GM18498 (cell line): Measurements from ENCODE around the gene OCEL1.
"Not testable (repeated sequence)": the region's sequence is repeated elsewhere in the genome, so short reads cannot be mapped to it uniquely, and the experiment has no call there.

ENCODE experiments used
- ATAC-seq: cut with Tn5 transposase; IDR thresholded peaks from one replicate; pipeline ENCODE4 v1.9.1; 2021; ENCODE audit warnings: mild to moderate bottlenecking, moderate library complexity; ENCODE audit not compliant: unreplicated experiment

OCEL1 gene, protein sequence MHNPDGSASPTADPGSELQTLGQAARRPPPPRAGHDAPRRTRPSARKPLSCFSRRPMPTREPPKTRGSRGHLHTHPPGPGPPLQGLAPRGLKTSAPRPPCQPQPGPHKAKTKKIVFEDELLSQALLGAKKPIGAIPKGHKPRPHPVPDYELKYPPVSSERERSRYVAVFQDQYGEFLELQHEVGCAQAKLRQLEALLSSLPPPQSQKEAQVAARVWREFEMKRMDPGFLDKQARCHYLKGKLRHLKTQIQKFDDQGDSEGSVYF

DNA sequence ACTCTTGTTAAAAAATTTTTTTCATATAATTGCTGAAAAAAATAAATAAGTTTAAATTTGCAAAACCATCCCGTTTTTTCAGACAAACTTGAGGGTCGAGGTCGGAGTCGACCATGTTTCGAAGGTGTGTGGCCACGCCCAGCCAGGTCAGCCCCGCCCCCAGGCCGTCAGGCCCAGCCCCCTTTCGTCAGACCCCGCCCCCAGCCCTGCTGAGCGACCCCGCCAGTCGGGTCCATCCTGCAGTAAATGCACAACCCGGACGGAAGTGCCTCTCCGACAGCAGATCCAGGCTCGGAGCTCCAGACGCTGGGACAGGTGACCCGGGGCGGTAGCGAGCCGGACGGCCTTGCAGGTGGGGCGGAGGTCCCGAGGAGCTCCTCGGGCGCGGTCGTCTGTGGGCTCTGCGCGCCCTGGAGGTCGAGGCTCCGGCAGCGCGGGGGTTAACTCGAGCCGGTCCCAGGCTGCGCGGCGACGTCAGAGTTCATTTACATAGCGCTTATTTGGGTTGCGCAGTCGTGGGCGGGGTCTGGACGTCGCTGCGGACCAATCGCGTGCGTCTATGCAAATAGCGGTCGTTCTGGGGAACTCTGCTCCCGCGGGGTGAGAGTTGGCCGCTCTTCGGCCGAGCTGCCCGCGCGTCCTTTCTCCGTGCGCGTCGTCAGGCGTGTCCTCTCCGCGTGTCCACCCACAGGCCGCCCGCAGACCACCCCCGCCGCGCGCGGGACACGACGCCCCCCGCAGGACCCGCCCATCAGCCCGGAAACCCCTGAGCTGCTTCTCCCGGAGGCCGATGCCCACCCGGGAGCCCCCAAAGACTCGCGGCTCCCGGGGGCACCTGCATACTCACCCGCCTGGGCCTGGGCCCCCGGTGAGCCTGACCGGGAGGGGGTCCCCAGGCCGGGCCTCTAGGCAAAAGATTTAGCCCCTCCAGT, at the start of gene OCEL1:
Gene OCEL1 (plus strand): TSS at position 225 of the 932 bp plus-strand sequence. CDS start 22 bp downstream, at position 247.
- ATAC-seq, result peak; percentile 96

DNA sequence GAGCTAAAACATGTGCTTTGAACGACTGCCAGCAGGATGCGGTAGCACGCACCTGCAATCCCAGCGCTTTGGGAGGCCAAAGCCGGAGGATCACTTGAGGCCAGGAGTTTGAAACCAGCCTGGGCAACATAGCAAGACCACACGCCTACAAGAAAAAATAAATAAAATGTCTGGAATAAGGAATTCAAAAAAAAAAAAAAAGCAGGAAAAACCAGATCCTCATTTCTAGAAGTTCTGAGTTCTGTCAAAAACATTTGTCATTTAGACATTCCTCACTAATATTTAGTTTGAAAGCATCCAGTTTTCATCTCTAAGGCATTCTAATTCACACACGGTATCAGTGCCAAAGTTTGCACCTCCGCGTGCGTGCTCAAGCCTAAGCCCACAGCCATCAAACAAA, 47.7 kb upstream of the OCEL1 start:
- ATAC-seq, result no peak

DNA sequence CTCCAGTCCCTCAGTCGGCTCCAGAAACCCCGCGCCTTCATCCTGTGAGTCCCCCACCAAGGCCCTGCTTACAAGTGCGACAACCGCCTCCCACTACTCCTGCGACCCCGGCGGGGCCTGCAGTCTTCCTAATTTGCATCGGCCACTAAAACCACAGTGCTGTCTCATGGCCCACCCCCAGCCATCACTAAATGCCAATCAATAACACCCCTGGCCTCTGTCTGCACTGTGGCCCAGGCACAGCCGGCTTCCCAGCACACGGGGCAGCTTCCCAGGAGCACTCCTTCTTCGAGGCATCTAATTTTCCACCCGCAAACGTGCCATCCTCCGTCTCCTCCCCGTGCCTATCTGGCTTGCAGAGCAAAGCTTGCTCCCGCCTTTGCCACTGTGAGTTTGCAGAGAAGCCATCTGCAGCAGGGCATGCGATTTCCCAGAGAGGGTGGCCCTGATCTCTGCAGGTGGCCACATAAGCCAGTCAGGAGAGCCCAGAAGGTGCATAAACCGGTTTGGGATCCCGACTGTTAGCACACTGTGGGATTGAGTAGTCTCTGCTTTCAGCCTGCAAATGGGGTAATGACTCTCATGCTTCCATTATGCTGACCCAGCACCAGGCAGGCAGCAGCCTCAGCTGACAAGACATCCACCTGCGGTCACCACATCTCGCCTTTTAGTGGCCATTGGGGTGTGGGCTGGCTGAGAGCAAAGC, 44.9 kb upstream of the OCEL1 start:
- no peak for ATAC-seq

DNA sequence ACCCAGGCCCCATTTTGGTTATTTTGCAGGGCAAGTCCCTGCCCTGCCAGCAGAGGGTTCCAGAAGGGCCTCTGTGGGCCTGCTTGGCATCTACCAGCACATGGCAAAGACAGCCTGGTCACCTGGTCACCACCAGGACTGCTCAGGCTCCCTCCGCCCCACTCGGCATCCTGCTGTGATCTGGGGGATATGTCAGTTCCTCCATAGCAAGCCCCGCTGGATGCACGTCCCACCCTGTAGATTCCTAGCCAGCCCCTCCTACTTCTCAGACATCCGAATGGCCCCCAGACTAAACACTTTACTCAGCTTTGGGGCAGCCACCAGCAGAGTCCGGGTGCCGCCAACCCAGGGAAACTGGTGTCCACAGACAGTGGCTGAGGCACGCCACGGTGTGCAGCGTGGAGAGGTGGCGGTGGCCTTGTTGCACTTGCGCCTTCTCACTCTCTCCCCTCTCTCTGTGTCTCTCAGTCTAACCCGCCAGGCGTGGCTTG, 42.7 kb upstream of the OCEL1 start:
- ATAC-seq, result no peak

DNA sequence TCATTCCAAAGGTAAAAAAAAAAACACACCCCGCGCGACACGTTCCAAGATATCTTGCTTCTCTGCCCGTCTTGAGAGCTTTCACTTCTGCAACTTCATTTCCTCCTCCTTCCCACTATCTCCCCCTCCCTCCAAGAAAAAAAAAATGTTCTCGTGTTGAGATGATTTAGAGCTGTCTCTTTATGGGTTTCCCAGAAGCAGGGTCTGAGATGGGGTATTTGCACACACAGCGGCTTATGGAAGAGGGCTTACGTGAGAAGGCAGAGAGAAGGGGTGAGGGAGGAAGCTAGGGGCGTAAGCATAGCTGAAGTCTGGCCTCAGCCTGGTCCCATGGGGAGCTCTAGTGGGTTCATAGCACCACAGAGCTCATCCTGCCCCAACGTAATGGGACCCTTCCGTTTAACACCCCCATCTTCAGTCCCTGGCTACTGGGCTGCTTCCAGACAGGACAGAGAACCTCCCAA, 42.1 kb upstream of the OCEL1 start:
- no peak for ATAC-seq

DNA sequence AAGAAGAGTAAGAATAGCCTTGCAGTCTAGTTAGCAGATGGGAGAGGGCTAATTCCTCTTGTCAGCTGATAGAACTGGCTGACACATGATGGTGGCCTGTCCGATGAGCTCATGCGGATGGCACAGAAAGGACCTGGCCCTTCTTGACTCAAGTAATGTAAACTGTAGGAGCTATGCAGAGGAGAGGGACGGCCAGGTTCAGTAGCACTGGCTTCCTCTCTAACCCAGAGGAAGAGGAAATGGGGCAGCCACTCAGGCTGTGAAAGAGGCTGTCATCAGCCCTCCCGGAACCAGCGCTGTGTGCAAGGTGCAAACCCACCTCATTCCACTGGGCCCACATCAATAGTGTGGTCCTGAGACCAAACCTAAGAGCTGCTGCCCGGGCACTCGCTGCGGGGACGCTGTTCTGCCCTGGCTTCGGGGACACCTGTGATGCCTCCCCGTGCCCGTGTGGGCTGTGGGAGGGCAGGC, 41.6 kb upstream of the OCEL1 start:
- ATAC-seq, result no peak

DNA sequence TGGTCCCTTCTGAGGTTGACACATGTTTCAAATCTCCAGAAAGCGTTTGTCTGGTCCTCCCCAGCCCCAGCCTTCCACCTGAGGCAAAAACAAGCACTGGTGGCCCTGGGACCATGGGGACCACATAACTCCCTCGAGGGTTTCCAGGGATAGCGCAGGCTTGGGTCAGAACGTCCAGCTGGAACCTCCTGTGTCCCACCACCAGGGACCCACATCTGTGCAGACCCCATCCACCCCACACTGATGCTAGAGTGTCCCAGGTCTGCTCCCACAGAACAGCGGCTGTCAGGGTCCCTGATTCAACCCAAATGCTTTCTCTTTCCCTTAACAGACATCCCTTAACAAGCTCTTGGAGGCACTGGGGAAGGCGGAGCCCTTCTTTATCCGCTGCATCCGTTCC, 40.4 kb upstream of the OCEL1 start:
- ATAC-seq, result no peak

DNA sequence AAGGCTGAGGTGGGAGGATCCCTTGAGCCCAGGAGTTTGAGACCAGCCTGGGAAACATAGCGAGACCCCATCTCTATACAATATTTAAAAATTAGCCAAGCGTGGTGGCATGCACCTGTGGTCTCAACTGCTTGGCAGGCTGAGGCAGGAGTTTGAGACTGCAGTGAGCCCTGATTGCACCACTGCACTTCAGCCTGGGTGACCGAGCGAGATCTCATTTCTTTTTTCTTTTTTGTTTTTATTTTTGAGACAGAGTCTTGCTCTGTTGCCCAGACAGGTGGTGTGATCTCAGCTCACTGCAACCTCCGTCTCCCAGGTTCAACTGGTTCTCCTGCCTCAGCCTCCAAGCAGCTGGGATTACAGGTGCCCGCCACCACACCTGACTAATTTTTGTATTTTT, 34.3 kb upstream of the OCEL1 start:
- not testable (repeated sequence) for ATAC-seq

DNA sequence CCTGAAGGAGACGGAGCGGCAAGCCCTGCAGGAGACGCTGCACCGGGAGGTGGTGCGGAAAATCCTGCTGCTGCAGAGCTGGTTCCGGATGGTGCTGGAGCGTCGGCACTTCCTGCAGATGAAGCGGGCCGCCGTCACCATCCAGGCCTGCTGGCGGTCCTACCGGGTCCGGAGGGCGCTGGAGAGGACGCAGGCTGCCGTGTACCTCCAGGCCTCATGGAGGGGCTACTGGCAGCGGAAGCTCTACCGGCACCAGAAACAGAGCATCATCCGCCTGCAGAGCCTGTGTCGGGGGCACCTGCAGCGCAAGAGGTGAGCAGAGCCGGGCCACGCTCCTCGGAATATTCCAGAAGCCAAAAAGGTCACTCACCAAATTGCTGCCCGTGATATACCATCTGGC, 33.3 kb upstream of the OCEL1 start:
- ATAC-seq, result no peak

DNA sequence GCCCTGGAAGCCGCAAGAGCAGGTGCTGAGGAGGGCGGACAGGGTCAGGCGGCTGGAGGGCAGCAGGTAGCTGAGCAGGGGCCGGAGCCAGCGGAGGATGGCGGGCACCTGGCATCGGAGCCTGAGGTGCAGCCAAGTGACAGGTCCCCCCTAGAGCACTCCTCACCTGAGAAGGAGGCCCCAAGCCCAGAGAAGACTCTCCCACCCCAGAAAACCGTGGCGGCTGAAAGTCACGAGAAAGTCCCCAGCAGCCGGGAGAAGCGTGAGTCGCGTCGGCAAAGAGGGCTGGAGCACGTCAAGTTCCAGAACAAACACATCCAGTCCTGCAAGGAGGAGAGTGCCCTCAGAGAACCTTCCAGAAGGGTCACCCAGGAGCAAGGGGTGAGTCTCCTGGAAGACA, 31.4 kb upstream of the OCEL1 start:
- ATAC-seq, result no peak

DNA sequence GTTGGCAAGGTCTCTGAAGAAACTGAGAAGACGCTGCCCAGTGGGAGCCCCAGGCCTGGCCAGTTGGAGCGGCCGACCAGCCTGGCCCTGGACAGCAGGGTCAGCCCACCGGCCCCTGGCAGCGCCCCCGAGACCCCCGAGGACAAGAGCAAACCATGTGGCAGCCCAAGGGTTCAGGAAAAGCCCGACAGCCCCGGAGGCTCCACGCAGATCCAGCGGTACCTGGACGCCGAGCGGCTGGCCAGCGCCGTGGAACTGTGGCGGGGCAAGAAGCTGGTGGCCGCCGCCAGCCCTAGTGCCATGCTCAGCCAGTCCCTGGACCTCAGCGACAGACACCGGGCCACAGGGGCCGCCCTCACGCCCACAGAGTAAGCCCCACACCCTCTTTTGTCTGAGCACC, 30.9 kb upstream of the OCEL1 start:
- no peak for ATAC-seq

DNA sequence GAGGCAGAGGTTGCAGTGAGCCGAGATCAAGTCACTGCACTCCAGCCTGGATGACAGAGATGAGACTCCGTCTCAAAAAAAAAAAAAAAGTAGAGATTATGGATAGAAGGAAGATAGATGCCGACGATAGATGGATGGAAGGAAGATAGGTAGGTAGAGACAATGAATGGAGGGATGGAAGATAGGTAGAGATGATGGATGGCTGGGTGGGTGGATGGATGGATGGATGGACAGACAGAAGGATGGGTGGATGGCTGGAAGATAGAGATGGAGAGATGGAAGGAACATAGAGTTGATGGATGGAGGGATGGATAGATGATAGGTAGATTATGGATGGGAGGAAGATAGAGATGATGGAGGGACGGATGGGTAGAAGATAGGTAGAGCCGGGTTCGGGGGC, 29.4 kb upstream of the OCEL1 start:
- no peak for ATAC-seq

DNA sequence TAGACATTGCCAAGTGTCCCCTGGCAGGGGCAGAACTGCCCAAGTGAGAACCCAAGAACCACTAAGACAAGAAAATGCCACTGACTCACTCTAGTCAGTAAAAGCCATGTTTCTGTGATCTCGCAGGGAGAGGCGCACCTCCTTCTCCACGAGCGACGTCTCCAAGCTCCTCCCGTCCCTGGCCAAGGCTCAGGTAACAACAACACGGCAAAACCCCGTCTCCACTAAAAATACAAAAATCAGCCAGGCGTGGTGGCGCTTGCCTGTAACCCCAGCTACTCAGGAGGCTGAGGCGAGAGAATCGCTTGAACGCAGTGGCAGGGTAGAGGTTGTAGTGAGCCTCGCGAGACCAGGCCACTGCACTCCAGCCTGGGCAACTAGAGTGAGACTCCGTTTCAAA, 28.4 kb upstream of the OCEL1 start:
- ATAC-seq, result no peak

DNA sequence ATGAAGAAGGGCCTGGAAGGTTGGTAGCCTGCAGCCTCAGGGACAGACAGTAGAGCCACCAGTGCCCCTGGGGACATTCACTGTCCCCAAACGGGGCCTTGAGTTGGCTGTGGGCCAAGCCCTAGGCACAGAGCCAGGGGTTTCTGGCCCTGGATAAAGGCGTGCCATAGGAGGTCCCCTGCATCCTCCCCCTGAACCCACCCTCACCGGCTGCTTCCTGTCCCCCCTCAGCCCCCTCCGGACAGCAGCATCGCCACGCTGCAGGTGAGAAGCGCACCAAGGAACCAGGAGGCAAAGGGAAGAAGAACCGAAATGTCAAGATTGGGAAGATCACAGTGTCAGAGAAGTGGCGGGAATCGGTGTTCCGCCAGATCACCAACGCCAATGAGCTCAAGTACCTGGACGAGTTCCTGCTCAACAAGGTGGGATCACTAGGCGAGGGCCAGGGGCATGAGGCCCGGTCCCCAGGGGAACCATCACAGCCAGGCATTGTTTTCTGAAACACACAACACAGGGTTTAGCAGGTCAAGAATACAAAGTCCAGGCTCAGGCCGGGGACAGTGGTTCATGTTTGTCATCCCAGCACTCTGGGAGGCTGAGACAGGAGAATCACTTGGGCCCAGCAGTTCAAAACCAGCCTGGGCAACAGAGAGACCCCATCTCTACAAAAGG, 25.5 kb upstream of the OCEL1 start:
- no peak for ATAC-seq

DNA sequence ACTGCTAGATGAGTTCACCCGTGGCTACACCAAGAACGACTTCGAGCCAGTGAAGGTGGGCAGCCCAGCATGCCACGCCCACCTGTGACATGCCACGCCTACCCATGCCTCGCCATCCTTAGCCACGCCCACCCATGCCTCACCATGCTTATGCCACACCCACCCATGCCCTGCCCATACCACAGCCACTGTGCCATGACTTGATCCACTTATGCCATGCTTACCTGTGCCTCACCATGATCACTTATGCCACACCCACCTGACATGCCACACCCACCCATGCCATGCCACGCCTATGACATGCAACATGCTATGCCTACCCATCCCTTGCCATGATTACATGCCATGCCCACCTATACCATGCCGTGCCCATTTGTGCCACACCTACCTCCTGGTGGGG, 23.8 kb upstream of the OCEL1 start:
- ATAC-seq, result no peak

DNA sequence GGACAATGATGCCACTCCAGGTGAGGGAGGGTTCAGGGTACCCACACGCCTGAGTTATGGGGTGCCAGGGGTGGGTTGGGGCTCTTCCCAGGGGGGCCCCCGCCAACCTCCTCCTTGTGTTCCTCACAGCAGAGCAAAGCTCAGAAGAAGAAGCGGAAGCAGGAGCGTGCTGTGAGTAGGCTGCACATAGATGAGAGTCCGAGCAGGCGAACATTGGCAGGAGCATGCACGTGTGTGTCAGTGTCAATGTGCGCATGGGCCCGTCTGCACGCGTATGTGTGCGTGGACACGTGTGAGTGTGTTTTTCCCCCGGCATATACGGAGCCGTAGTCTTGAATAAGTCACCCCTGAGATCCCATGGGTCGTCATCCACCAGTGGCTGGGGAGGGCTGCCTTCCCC, 23.3 kb upstream of the OCEL1 start:
- no peak for ATAC-seq

DNA sequence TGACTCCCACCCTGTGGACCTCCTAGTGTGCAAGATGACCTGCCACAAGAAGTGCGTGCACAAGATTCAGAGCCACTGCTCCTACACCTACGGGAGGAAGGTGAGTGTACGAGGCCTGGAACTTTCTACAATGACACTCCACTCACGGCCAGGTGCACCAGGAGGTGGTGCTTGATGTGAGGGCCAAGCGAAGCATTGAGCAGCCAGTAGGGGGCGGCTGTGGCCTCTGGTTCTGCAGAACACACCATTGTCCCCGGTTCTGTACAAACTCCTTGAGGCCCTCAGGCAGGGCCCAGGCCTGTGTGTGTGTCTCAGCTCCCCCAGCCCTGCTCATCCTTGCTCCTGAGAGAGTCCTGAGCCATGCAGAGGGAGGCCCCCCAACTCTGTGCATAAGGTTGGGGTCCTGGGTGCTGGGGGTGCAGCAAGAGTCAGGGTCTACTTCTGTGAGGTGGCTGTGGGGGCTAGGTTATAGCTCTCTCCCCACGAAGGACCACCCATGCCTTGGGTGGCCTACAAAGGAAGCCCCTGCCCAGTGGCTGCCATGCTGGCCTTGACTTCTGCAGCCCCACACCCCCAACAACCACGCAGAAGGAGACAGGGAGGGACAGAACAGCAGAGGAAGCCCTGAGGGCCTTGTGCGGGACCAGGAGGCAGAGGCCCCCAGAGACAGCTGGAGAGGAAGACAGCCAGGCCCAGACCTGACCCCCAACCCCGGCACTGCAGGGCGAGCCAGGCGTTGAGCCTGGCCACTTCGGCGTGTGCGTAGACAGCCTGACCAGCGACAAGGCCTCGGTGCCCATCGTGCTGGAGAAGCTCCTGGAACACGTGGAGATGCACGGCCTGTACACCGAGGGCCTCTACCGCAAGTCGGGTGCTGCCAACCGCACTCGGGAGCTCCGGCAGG, 20.5 kb upstream of the OCEL1 start:
- no peak for ATAC-seq

DNA sequence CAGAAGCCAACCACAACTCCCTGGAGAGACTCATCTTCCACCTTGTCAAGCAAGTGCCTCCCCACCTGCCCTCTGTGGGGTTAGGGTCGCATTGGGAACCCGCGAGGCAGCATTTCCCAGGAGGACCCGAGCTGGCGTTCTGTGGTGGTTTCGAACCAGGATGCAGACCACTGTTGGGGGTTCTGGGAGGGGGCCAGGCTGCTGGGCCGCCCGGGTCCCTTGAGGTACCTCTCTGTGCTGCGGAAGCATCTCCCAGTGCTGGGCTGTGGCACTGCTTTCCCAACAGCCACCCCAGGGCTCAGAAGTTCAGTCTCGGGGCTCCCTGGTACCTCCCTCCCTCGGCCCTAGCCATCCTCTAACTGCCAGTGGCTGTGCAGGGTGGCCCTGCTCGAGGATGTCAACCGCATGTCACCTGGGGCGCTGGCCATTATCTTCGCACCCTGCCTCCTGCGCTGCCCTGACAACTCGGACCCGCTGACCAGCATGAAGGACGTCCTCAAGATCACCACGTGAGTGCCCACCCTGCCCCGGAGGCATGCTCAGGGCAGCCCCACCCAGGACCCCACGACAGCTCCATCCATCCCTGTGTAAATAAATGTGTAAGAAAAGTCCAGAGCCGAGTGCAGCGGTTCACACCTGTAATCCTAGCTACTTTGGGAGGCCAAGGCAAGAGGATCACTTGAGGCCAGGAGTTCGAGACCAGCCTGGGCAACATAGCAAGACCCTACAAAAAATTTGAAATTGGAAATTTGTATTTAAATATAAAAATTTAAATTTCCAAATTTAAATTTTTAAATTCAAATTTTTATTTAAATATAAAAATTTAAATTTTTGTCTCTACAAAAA, 19.1 kb upstream of the OCEL1 start:
- no peak for ATAC-seq
